CD4-positive, alpha-beta T cell treated with Interleukin-2 at 100 ng/mL for 4 hours (primary cell): ENCODE data around the gene MEGF11.

ENCODE experiments used
- DNase-seq: peaks from one replicate; pipeline ENCODE4 v3.0.0-alpha.2; 2020; ENCODE audit warnings: low spot score

Gene MEGF11

DNA sequence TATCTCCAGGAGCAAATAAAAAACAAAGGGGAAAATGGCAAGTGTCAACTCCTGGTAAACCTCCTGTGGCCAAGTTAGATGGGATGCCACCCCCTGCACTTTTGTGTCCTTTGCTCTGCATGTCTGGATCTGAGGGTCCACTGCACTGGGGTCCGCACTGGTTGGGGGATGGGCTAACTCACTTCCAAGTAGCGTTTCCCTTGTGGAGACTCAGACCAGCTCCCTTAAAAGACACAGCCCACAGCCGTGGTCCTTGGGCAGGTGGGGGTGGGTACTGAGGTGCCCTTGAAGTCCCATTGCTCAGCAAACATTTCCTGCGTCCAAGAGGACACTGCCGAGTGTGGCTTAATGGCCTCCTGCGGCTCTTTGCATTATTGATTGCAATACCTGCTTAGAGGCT is 188.2 kb downstream of the MEGF11 start:
- DNase-seq: no peak

GRCh38 chr15:66063147-66063546 is 190.4 kb downstream of the MEGF11 start:
- DNase-seq: no peak

DNA sequence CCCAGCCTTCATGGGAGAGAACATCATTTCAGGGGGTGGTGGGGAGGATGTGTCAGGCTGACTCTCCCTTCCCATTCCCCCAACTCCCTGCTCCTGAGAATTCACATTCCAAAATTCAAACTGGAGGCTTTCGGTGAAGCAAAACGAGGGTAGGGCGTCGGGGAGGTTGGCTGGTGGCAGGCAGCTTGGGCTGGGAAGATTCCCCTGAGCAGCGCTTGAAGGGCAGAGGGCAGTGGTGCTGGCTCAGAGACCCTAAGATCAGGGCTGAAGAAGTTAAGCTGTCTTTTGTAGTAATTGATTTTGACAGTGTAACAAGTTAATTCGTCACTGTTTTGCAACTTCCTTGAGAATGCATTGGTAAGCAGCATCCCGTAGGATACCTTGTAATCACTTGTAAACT is 196.5 kb downstream of the MEGF11 start:
- no peak for DNase-seq

- DNase-seq: no peak
These were observed 199.6 kb downstream of the MEGF11 start for GRCh38 chr15:66053991-66054390.

- no peak for DNase-seq
These were observed 201.7 kb downstream of the MEGF11 start for GRCh38 chr15:66051833-66052232.

GRCh38 chr15:66050264-66050663 is 203.3 kb downstream of the MEGF11 start:
- no peak for DNase-seq

GRCh38 chr15:66049353-66049752 is 204.2 kb downstream of the MEGF11 start:
- DNase-seq: no peak

- no peak for DNase-seq
These were observed 206.1 kb downstream of the MEGF11 start for GRCh38 chr15:66047321-66048024.

GRCh38 chr15:66046751-66047150 is 206.8 kb downstream of the MEGF11 start:
- DNase-seq: no peak

GRCh38 chr15:66046326-66046725 is 207.2 kb downstream of the MEGF11 start:
- DNase-seq: no peak

- DNase-seq: no peak
These were observed 208.0 kb downstream of the MEGF11 start for GRCh38 chr15:66045542-66045941.

DNA sequence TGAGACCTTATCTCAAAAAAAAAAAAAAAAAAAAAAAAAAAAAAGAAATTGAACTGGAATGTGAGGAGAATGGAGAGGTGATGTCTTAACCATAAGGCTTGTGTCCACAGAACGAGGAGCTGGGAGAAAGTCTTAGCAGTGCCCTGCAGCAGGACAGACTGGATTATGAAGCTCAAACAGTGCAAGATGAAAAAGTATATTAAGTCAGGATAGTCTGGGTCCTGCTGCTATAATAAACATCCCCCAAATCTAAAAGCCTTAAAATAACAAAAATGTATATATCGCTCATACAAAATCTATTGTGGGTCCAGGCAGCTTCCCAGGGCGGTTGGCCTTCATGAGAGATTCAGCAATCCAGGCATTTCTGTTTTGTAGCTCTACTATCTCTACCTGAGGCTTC is 208.7 kb downstream of the MEGF11 start:
- DNase-seq: no peak

DNA sequence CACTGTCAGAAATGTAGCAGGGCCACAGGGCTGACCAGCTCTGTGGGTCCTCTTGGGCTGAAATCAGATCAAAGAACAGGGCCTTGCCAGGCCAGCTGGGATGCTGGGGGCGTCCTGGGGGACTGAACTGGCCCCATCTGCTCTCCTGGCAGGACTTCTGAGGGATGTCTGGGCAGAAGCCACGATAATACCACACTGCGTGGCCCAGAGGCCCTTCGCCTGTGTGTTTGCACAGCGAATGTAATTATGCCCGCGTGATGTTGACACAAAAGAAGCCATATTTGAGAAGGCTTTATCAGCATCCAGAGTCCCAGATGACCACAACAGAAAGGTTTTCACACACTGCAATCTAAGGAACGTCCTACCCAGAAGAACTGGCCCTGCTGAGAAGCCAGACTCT is 210.3 kb downstream of the MEGF11 start:
- DNase-seq: no peak

- DNase-seq: no peak
These were observed 210.9 kb downstream of the MEGF11 start for GRCh38 chr15:66042624-66043023.

DNA sequence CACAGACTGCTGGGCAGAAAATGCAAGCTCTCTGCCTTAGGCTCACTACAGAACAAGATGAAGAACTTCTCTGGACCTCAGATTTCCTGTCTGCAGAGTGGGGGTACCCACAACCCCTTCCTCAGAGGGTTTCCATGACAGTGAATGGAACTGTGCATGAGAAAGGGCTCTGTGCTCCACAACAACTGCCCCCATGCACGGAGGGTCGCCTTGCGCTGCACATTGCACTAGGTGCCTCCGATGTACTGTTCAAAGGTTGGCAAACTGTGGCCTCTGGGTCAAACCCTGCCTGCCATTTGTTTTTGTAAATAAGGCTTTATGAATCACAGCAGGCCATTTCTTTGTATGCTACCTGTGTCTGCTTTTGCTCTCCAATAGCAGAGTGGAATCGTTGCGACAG is 212.3 kb downstream of the MEGF11 start:
- no peak for DNase-seq

GRCh38 chr15:66040211-66040892 is 213.2 kb downstream of the MEGF11 start:
- no peak for DNase-seq

- DNase-seq: no peak
These were observed 214.3 kb downstream of the MEGF11 start for GRCh38 chr15:66039117-66039871.

DNA sequence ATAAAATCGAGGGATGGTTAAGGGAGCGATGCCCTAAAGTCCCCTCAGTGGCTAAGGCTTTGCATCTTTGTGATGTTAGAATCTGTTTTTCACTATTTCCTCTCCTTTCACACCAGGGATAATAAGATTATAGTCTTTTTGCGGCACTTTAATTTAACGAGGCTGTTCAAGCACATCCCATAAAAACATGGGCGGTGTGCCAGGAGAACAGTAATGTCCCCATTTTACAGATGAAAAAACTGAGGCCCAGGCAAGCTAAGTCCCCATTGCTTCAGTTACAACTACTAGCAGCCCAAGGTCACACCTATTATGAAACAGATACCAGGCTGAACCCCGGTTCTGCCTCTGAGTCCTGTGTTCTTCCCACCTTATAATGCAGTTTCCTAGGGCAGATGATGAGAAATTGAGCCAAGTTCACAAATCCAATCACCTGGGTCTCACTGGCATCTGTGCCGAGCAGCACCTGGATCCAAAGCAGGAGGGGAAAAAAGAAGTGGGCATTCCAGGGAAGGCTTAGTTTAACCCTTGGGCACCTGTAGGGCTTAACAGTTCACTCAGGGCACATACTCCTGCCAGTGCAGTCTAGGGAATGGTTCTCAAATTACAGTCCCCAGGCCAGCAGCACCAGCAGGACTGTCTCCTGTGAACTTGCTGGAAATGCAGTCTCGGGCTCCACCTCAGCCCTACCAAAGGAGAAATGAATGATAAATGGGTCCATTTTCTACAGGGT is 215.0 kb downstream of the MEGF11 start:
- DNase-seq: no peak

- no peak for DNase-seq
These were observed 216.7 kb downstream of the MEGF11 start for GRCh38 chr15:66036859-66037258.

GRCh38 chr15:66035901-66036300 is 217.6 kb downstream of the MEGF11 start:
- no peak for DNase-seq

- no peak for DNase-seq
These were observed 220.4 kb downstream of the MEGF11 start for GRCh38 chr15:66033143-66033542.

DNA sequence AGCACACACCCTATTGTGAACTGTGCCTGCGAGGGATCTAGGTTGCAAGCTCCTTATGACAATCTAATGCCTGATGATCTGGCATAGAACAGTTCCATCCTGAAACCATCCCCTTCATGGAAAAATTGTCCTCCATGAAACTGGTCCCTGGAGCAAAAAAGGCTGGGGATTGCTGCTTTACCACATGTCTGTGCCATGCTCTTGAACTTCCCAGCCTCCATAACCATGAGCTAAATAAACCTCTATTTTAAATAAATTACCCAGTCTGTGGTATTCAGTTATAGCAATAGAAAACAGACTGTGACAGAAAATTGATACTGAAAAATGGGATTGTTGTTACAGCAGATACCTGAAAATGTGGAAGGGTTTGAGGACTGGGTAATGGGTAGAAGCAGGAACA is 221.5 kb downstream of the MEGF11 start:
- no peak for DNase-seq
